ENCODE measurements around the gene GALNT13. TPM values are rescaled to one million over a fixed set of nuclear protein-coding genes. Genes with fewer than 3 reads are reported as not detected.

GALNT13 gene
- total and polyA plus RNA-seq, 2 donors from 2014 or later: 0.57 TPM; not detected in 1

DNA sequence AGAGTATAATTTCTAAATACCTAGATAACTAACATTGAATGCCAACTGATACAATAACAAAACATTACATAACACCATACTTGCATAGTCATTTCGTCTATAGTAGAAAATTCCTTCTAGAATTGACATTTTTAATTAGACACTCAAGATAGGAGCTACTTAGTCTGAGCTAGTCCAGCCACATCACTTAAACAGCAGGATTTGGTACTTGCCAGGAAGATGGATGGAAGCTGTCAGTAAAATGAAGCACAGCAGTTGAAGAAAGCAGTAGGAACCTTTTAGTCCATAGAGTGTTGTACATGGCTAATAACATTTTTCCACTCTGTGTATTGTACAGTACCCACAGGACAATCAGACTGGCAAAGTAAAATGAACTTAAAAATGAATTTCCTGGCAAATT lies 372.0 kb downstream of the GALNT13 start:
- TF ChIP-seq, protein P1, sequence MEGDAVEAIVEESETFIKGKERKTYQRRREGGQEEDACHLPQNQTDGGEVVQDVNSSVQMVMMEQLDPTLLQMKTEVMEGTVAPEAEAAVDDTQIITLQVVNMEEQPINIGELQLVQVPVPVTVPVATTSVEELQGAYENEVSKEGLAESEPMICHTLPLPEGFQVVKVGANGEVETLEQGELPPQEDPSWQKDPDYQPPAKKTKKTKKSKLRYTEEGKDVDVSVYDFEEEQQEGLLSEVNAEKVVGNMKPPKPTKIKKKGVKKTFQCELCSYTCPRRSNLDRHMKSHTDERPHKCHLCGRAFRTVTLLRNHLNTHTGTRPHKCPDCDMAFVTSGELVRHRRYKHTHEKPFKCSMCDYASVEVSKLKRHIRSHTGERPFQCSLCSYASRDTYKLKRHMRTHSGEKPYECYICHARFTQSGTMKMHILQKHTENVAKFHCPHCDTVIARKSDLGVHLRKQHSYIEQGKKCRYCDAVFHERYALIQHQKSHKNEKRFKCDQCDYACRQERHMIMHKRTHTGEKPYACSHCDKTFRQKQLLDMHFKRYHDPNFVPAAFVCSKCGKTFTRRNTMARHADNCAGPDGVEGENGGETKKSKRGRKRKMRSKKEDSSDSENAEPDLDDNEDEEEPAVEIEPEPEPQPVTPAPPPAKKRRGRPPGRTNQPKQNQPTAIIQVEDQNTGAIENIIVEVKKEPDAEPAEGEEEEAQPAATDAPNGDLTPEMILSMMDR (IDR thresholded peaks at IDR 0.05; ENCODE audit: borderline replicate concordance, extremely low read depth, insufficient read depth): no peak
- Histone ChIP-seq H3K4me1 (ENCODE audit: control insufficient read depth in 2 of 3, insufficient read depth in 2 of 3, low read depth in 1 of 3, low read length in 3 of 3) (no peaks in the 10 kb centered on the region), H3K9me3 (ENCODE audit: control insufficient read depth in 2 of 3, insufficient read depth in 1 of 3, low read length in 3 of 3) (no peaks in the 10 kb centered on the region), H3K27ac (ENCODE audit: low read depth in 2 of 2, low read length in 2 of 2) (no peak overlapping the region), H3K36me3 (ENCODE audit: control insufficient read depth in 2 of 3, insufficient read depth in 3 of 3, low read length in 3 of 3) (no peaks in the 10 kb centered on the region), H3K9ac (ENCODE audit: low read length in 3 of 3) (no peak overlapping the region), H3K27me3 (ENCODE audit: control insufficient read depth, insufficient read depth, low read length) (no peaks in the 10 kb centered on the region), H3K4me3 (ENCODE audit: low read length in 3 of 3) (no peak overlapping the region)
- intact Hi-C loops (cut with DNase I): no loop called here
- no peak for FAIRE-seq
- no peak for DNase-seq

DNA sequence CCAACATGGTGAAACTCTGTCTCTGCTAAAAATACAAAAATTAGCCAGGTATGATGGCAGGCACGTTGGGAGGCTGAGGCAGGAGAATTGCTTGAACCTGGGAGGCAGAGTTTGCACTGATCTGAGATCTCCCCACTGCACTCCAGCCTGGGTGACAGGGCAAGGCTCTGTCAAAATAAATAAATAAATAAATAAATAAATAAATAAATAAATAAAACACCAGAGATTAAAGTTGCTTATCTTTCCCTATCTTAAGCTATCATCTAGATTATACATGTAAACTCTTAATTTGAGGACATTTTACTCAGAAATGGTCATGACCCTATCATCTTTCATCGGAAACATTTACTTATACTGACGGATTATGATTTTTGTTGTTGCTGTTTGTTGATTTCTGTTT lies 373.2 kb downstream of the GALNT13 start:
- H3K4me3 ChIP-seq (ENCODE audit: low read length in 3 of 3): no peak overlapping the region
- no peak for FAIRE-seq
- TF ChIP-seq, protein P1 (IDR thresholded peaks at IDR 0.05; ENCODE audit: borderline replicate concordance, extremely low read depth, insufficient read depth): no peak

DNA sequence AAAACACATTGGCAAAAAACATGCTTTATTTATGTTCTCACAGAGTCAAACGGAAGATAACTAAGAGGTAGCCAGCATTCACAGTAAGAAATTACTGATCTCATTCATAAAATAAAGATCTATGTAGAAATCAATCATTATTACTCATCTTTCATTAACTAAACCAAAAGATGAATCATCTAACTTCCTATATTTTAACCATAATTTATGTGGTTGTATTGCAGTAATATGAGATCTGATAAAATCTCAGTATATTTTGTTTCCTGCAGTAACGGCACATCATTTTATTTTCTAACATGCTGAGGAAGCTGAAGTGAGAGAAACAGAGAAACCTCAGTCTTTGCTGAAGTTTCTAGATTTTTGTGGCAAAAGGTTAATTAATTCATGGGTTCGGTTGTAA lies 375.8 kb downstream of the GALNT13 start:
- TF ChIP-seq, protein P1 (IDR thresholded peaks at IDR 0.05; ENCODE audit: borderline replicate concordance, extremely low read depth, insufficient read depth): no peak
- Histone ChIP-seq H3K36me3 (ENCODE audit: control insufficient read depth in 2 of 3, insufficient read depth in 3 of 3, low read length in 3 of 3) (no peaks in the 10 kb centered on the region), H3K27me3 (ENCODE audit: control insufficient read depth, insufficient read depth, low read length) (no peaks in the 10 kb centered on the region), H3K9ac (ENCODE audit: low read length in 3 of 3) (no peak overlapping the region), H3K27ac (ENCODE audit: low read depth in 2 of 2, low read length in 2 of 2) (no peak overlapping the region), H3K4me3 (ENCODE audit: low read length in 3 of 3) (no peak overlapping the region), H3K4me1 (ENCODE audit: control insufficient read depth in 2 of 3, insufficient read depth in 2 of 3, low read depth in 1 of 3, low read length in 3 of 3) (no peaks in the 10 kb centered on the region), H3K9me3 (ENCODE audit: control insufficient read depth in 2 of 3, insufficient read depth in 1 of 3, low read length in 3 of 3) (no peaks in the 10 kb centered on the region)
- FAIRE-seq: no peak
- intact Hi-C loops (cut with DNase I): no loop called here
- DNase-seq: no peak

More for the DNA sequence above, 373.2 kb downstream of the GALNT13 start:
- Histone ChIP-seq H3K9me3 (ENCODE audit: control insufficient read depth in 2 of 3, insufficient read depth in 1 of 3, low read length in 3 of 3) (no peaks in the 10 kb centered on the region), H3K36me3 (ENCODE audit: control insufficient read depth in 2 of 3, insufficient read depth in 3 of 3, low read length in 3 of 3) (no peaks in the 10 kb centered on the region), H3K27ac (ENCODE audit: low read depth in 2 of 2, low read length in 2 of 2) (no peak overlapping the region), H3K27me3 (ENCODE audit: control insufficient read depth, insufficient read depth, low read length) (no peaks in the 10 kb centered on the region), H3K9ac (ENCODE audit: low read length in 3 of 3) (no peak overlapping the region), H3K4me1 (ENCODE audit: control insufficient read depth in 2 of 3, insufficient read depth in 2 of 3, low read depth in 1 of 3, low read length in 3 of 3) (no peaks in the 10 kb centered on the region)
- intact Hi-C loops (cut with DNase I): no loop called here
- no peak for DNase-seq

DNA sequence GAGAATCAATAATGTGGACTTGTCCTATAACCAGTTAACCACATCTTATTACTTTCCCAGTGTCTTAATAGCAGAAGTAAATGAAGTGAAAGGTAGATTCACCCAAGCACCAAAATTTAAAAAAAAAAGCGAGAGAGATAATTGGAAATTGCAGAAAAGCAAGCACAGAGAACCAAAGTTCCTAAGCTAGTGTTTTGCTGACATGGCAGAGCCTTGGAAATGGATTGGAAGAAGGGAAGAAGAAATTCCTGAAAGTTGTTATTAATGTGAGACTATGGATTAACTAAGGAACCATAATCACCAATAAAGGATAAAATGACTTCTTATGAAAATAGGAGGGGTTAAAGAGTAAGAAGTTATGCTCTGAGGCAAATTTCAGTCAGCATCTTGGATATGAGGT lies 384.4 kb downstream of the GALNT13 start:
- no peaks in the 10 kb centered on the region for H3K27me3 ChIP-seq (ENCODE audit: control insufficient read depth, insufficient read depth, low read length)
- FAIRE-seq: no peak
- H3K9ac ChIP-seq (ENCODE audit: low read length in 3 of 3): no peak overlapping the region
- intact Hi-C loops (cut with DNase I): no loop called here
- TF ChIP-seq, protein P1 (IDR thresholded peaks at IDR 0.05; ENCODE audit: borderline replicate concordance, extremely low read depth, insufficient read depth): no peak
- no peaks in the 10 kb centered on the region for H3K36me3 ChIP-seq (ENCODE audit: control insufficient read depth in 2 of 3, insufficient read depth in 3 of 3, low read length in 3 of 3)
- H3K4me1 ChIP-seq (ENCODE audit: control insufficient read depth in 2 of 3, insufficient read depth in 2 of 3, low read depth in 1 of 3, low read length in 3 of 3): no peaks in the 10 kb centered on the region
- H3K27ac ChIP-seq (ENCODE audit: low read depth in 2 of 2, low read length in 2 of 2): no peak overlapping the region
- no peak overlapping the region for H3K4me3 ChIP-seq (ENCODE audit: low read length in 3 of 3)
- no peak for DNase-seq
- no peaks in the 10 kb centered on the region for H3K9me3 ChIP-seq (ENCODE audit: control insufficient read depth in 2 of 3, insufficient read depth in 1 of 3, low read length in 3 of 3)
